Suprapubic skin (tissue), 3 donors: ENCODE data around the gene CNGA3.

ENCODE experiments used
- POLR2AphosphoS5 ChIP-seq, 3 donors: sonication (generic); formaldehyde crosslinking; IDR thresholded peaks; one replicate each; pipeline ENCODE4 v1.6.1; 2017; ENCODE audit warnings: antibody characterized with exemption in 3 of 3
- TF ChIP-seq, protein P1 (sequence below), 2 donors: fragments of 200-600 bp in 1 of 2; fragments of 450-650 bp in 1 of 2; sonication (generic) in 1 of 2; IDR thresholded peaks; one replicate each; pipeline ENCODE4 v1.5.1; 2016 to 2019; ENCODE audit warnings: antibody characterized with exemption in 2 of 2, mild to moderate bottlenecking in 1 of 2, moderate library complexity in 1 of 2

DNA sequence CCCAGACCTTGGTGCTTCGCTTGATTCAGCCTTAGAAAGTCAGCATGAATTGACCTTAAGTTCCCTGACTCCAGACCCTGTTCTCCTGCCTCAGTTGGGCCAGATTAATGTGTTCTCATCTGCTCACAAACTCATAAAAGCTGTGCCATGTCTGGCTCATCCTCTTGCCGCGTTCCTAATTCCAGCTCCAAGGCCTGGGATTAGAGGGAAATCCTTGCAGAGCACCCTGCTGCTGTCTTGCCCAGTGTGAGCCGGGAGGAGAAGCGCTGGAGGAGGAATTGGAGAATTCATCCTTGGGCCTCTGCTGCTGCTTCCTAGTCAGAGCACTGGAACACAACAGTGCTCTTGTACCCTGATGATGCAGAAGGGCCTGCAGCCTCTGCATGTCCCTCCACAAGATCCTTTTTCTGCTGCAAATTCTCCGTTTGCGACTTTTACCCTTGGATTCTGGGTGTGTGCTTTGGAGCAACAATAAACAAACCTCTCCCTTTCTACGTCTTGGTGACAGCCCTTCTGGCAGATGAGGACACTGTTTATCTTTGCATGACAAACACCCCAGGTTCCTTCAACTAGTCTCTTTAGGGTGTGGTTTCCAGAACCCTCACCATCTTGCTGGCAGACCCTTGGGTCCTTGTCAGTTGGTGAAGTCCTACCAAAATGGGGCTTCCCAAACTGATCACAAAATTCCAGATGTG is 46.9 kb upstream of the CNGA3 start:
- TF ChIP-seq, protein P1, sequence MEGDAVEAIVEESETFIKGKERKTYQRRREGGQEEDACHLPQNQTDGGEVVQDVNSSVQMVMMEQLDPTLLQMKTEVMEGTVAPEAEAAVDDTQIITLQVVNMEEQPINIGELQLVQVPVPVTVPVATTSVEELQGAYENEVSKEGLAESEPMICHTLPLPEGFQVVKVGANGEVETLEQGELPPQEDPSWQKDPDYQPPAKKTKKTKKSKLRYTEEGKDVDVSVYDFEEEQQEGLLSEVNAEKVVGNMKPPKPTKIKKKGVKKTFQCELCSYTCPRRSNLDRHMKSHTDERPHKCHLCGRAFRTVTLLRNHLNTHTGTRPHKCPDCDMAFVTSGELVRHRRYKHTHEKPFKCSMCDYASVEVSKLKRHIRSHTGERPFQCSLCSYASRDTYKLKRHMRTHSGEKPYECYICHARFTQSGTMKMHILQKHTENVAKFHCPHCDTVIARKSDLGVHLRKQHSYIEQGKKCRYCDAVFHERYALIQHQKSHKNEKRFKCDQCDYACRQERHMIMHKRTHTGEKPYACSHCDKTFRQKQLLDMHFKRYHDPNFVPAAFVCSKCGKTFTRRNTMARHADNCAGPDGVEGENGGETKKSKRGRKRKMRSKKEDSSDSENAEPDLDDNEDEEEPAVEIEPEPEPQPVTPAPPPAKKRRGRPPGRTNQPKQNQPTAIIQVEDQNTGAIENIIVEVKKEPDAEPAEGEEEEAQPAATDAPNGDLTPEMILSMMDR (IDR thresholded peaks at IDR 0.05), result no peak
- no peak for TF ChIP-seq POLR2AphosphoS5 (IDR thresholded peaks at IDR 0.05)
